HepG2 (cell line): ENCODE measurements around the gene GAS6. TPM values are rescaled to one million over a fixed set of nuclear protein-coding genes. Genes with fewer than 3 reads are reported as not detected.

Experiments used
- ATAC-seq: fragments of 200-7000 bp; cut with Tn5 transposase; 3 replicates; pipeline ENCODE4 v1.9.1; 2020; ENCODE audit warnings: mild to moderate bottlenecking, moderate library complexity
- BruUV-seq: library from RNA; stranded (reverse); fragments of 400-500 nt; replicated peaks from 2 replicates; lab custom pipeline; 2021; lab: Mats Ljungman, UMichigan
- CTCF ChIA-PET: fragments of 300-600 bp; formaldehyde crosslinking; extraction: SDS; loops from one replicate; lab custom pipeline; 2021; ENCODE audit warnings: low total read pairs, inconsistent platforms, low intra/inter-chr PET ratio; lab: Yijun Ruan, JAX
- POLR2A ChIA-PET: fragments of 350-600 bp; sonication (Branson Sonifier 250); formaldehyde crosslinking; loops from one replicate; lab custom pipeline; 2020; ENCODE audit warnings: antibody characterized with exemption, inconsistent platforms; lab: Yijun Ruan, JAX
- DNase-seq: peaks from one replicate; pipeline ENCODE4 v3.0.0-alpha.2; 2015; ENCODE audit warnings: low spot score
- FAIRE-seq: peaks from 3 replicates; lab custom pipeline; 2011; peaks lifted over from hg19 to GRCh38; lab: Jason Lieb, UNC
- H2AFZ ChIP-seq: one replicate; pipeline ENCODE4 v1.6.1; 2011; ENCODE audit warnings: low read length, inconsistent platforms
- H3K27ac ChIP-seq: fragments of 300-600 bp; 3 replicates; pipeline ENCODE4 v1.8.0; 2011; ENCODE audit warnings: mixed run types, mild to moderate bottlenecking, mixed read lengths, low read length, inconsistent platforms; ENCODE audit not compliant: insufficient read depth; ENCODE audit errors: extremely low read length
- H3K27me3 ChIP-seq, 2 experiments: fragments of 200-600 bp in 1 of 2; 2 replicates in 1 of 2; 3 replicates in 1 of 2; pipeline versions ENCODE4 v1.6.0 to v1.8.0; 2011; ENCODE audit warnings: low read length in 2 of 2, mild to moderate bottlenecking in 2 of 2, moderate library complexity in 2 of 2, inconsistent platforms in 1 of 2; ENCODE audit not compliant: insufficient read depth in 2 of 2, control insufficient read depth in 1 of 2
- H3K36me3 ChIP-seq, 2 experiments: fragments of 200-600 bp in 1 of 2; replicated peaks in 1 of 2; 2 replicates in 1 of 2; 3 replicates in 1 of 2; pipeline versions ENCODE4 v1.5.1 to v1.8.0; 2011; ENCODE audit warnings: low read length in 2 of 2, inconsistent platforms in 1 of 2; ENCODE audit not compliant: insufficient read depth in 2 of 2, control insufficient read depth in 1 of 2
- H3K4me1 ChIP-seq: 2 replicates; pipeline ENCODE4 v1.5.1; 2012; ENCODE audit warnings: low read length, inconsistent platforms; ENCODE audit not compliant: insufficient read depth
- H3K4me2 ChIP-seq: 2 replicates; pipeline ENCODE4 v1.6.0; 2011; ENCODE audit warnings: low read depth, low read length, inconsistent platforms
- H3K4me3 ChIP-seq, 3 experiments: fragments of 200-600 bp in 1 of 3; sonication (generic), shearing (Covaris generic) in 1 of 3; replicated peaks in 1 of 3; 2 replicates each; pipeline ENCODE4 v1.5.1; 2011 to 2016; ENCODE audit warnings: low read length in 3 of 3, inconsistent platforms in 2 of 3, low read depth in 2 of 3, mild to moderate bottlenecking in 2 of 3, control low read depth in 1 of 3, mixed read lengths in 1 of 3; ENCODE audit not compliant: insufficient read depth in 1 of 3
- H3K79me2 ChIP-seq: one replicate; pipeline ENCODE4 v1.6.1; 2011; ENCODE audit warnings: low read length, inconsistent platforms; ENCODE audit not compliant: insufficient read depth
- H3K9ac ChIP-seq: 2 replicates; pipeline ENCODE4 v1.6.0; 2011; ENCODE audit warnings: mild to moderate bottlenecking, low read depth, low read length, inconsistent platforms; ENCODE audit not compliant: insufficient read depth
- H3K9me3 ChIP-seq: 2 replicates; pipeline ENCODE4 v1.5.1; 2012; ENCODE audit warnings: mild to moderate bottlenecking, low read length
- H4K20me1 ChIP-seq: 2 replicates; pipeline ENCODE4 v1.6.0; 2011; ENCODE audit warnings: inconsistent platforms, mild to moderate bottlenecking, low read length, moderate library complexity; ENCODE audit not compliant: insufficient read depth
- ADNP ChIP-seq: sonication (generic); formaldehyde crosslinking; IDR thresholded peaks from 2 replicates; pipeline ENCODE4 v1.4.0; 2020; ENCODE audit warnings: missing genetic modification reagents
- DMAP1 ChIP-seq: IDR thresholded peaks from 2 replicates; pipeline ENCODE4 v1.6.1; 2016
- EEA1 ChIP-seq: sonication (generic); formaldehyde crosslinking; IDR thresholded peaks from 2 replicates; pipeline ENCODE4 v1.5.1; 2020; ENCODE audit warnings: mild to moderate bottlenecking, missing genetic modification reagents, borderline replicate concordance
- GFI1 ChIP-seq: sonication (generic); formaldehyde crosslinking; IDR thresholded peaks from 2 replicates; pipeline ENCODE4 v1.5.0; 2020; ENCODE audit warnings: missing genetic modification reagents, mild to moderate bottlenecking, borderline replicate concordance
- HDAC2 ChIP-seq: sonication (generic); formaldehyde crosslinking; IDR thresholded peaks from 2 replicates; pipeline ENCODE4 v1.4.0; 2020; ENCODE audit warnings: missing genetic modification reagents
- KAT8 ChIP-seq: IDR thresholded peaks from 2 replicates; pipeline ENCODE4 v1.6.1; 2016; ENCODE audit warnings: missing genetic modification reagents, missing compliant biosample characterization
- PTBP1 ChIP-seq: fragments of 200-400 bp; formaldehyde crosslinking; IDR thresholded peaks from 2 replicates; pipeline ENCODE4 v1.6.1; 2018; ENCODE audit warnings: low read length, low read depth; ENCODE audit not compliant: poor library complexity, severe bottlenecking
- RBFOX2 ChIP-seq: fragments of 200-400 bp; formaldehyde crosslinking; IDR thresholded peaks from 2 replicates; pipeline ENCODE4 v1.6.1; 2017; ENCODE audit warnings: low read depth, mild to moderate bottlenecking, low read length
- RELA ChIP-seq: sonication (generic); formaldehyde crosslinking; IDR thresholded peaks from 2 replicates; pipeline ENCODE4 v1.4.0; 2020; ENCODE audit warnings: missing genetic modification reagents
- SCMH1 ChIP-seq: sonication (generic); formaldehyde crosslinking; IDR thresholded peaks from 2 replicates; pipeline ENCODE4 v1.9.0; 2021; ENCODE audit warnings: missing genetic modification reagents, mild to moderate bottlenecking, borderline replicate concordance
- ZBTB34 ChIP-seq: sonication (generic); formaldehyde crosslinking; IDR thresholded peaks from 2 replicates; pipeline ENCODE4 v1.8.0; 2022; ENCODE audit warnings: mild to moderate bottlenecking, missing genetic modification reagents
- ZHX2 ChIP-seq, 2 experiments: sonication (generic) in 1 of 2; formaldehyde crosslinking in 1 of 2; IDR thresholded peaks; 2 replicates each; pipeline versions ENCODE4 v1.6.1 to v1.9.0; 2014 to 2022; ENCODE audit warnings: antibody characterized with exemption in 1 of 2, borderline replicate concordance in 1 of 2, inconsistent platforms in 1 of 2, low read depth in 1 of 2, missing genetic modification reagents in 1 of 2
- ZNF276 ChIP-seq: sonication (generic); formaldehyde crosslinking; IDR thresholded peaks from 2 replicates; pipeline ENCODE4 v1.4.0; 2020; ENCODE audit warnings: mild to moderate bottlenecking, low read depth, missing genetic modification reagents
- ZNF354B ChIP-seq: sonication (generic); formaldehyde crosslinking; IDR thresholded peaks from 2 replicates; pipeline ENCODE4 v1.8.0; 2022; ENCODE audit warnings: mild to moderate bottlenecking, missing genetic modification reagents
- ZNF580 ChIP-seq: IDR thresholded peaks from 2 replicates; pipeline ENCODE4 v1.6.1; 2016; ENCODE audit warnings: low read depth, borderline replicate concordance
- WGBS: methylation state at CpG from one replicate; pipeline ENCODE4 v1.1.6; 2017; ENCODE audit warnings: low lambda C conversion rate; 5-methylcytosine and 5-hydroxymethylcytosine counted together
- in situ Hi-C: cut with HindIII; loops from 2 replicates; pipeline ENCODE4 v1.10.0; 2017; ENCODE audit warnings: low pct_unique_long_range_greater_than_20kb; ENCODE audit not compliant: extremely low pct_ligation_motif_present
- intact Hi-C: fragments of 100-400 bp; cut with micrococcal nuclease; formaldehyde crosslinking; loops from one replicate; pipeline ENCODE4 v1.10.0; 2022; ENCODE audit not compliant: unreplicated experiment
- polyA plus RNA-seq, 8 experiments: library from polyadenylated mRNA; depleted of rRNA in 3 of 8; stranded (reverse) in 7 of 8; unstranded in 1 of 8; fragments of >200 nt; fragmentation: Illumina TruSeq in 4 of 8; extraction: Trizol in 4 of 8; gene quantifications; 2 replicates each; pipeline versions ENCODE4 v1.2.1 to v1.2.3, GENCODE V29; 2011 to 2016; ENCODE audit warnings: low read depth in 4 of 8, missing spikeins in 1 of 8, mixed read lengths in 1 of 8; ENCODE audit not compliant: insufficient read depth in 1 of 8
- total RNA-seq, 5 experiments: library from RNA; depleted of rRNA; stranded (reverse); fragments of >200 nt; fragmentation: Illumina TruSeq; extraction: Trizol; gene quantifications; 2 replicates each; pipeline ENCODE4 v1.2.3, GENCODE V29; 2016; ENCODE audit warnings: low read depth in 1 of 5

Gene GAS6
- total and polyA plus RNA-seq, 2 of the 13 experiments (the other 11 are each of a cell fraction or from before 2014, with no cell fraction given): 0.09 to 0.24 TPM

GRCh38 chr13:113794086-113794485 is 69.8 kb downstream of the GAS6 start (continued):
- TF ChIP-seq HDAC2 (no peak), DMAP1 (CRISPR knock-in tag) (no peak), RELA (CRISPR knock-in tag) (no peak), ZNF276 (CRISPR knock-in tag) (no peak)

GRCh38 chr13:113793718-113794085 is 70.2 kb downstream of the GAS6 start:
- no TSS peak for BruUV-seq
- ChIA-PET CTCF (no interaction called here), POLR2A (no interaction called here)
- 82% methylated on average over 9 of the region's 15 CpGs for WGBS
- no peak overlapping the region for H3K27ac ChIP-seq
- in situ Hi-C loops (no loop called here), intact Hi-C loops (no loop called here)
- H3K36me3 ChIP-seq: no peaks in the 10 kb centered on the region
- H3K4me2 ChIP-seq: no peak overlapping the region
- no peaks in the 10 kb centered on the region for H4K20me1 ChIP-seq
- peaks cover 7% of the 10 kb centered on the region; the same call in 1 of the 2 replicates for H3K4me1 ChIP-seq
- H3K9me3 ChIP-seq: no peaks in the 10 kb centered on the region
- H3K27me3 ChIP-seq: peaks cover 2 to 43% of the 10 kb centered on the region in 2 experiments; a peak in 3 of 5 replicates
- FAIRE-seq (no peak), ATAC-seq (no peak), DNase-seq (no peak)
- no peaks in the 10 kb centered on the region for H3K79me2 ChIP-seq
- no peak overlapping the region for H3K4me3 ChIP-seq
- H3K9ac ChIP-seq: no peak overlapping the region
- no peak overlapping the region for H2AFZ ChIP-seq
- TF ChIP-seq SCMH1 (CRISPR knock-in tag) (no peak), ADNP (CRISPR knock-in tag) (no peak), KAT8 (CRISPR knock-in tag) (no peak), ZNF354B (no peak), PTBP1 (no peak), ZHX2 (IDR thresholded peaks at IDR 0.05; ENCODE audit: low read depth) (no peak), ZHX2 (CRISPR knock-in tag; IDR thresholded peaks at IDR 0.05; ENCODE audit: borderline replicate concordance) (no peak), ZNF580 (no peak), ZBTB34 (CRISPR knock-in tag) (no peak), GFI1 (CRISPR knock-in tag) (no peak), EEA1 (no peak), RBFOX2 (no peak)
